MM.1S (cell line): ENCODE measurements around the gene GYPE.
"Not testable (repeated sequence)": the region's sequence is repeated elsewhere in the genome, so short reads cannot be mapped to it uniquely, and the experiment has no call there.

Experiments used
- CTCF ChIP-seq: fragments of 300-600 bp; sonication (generic); IDR thresholded peaks from 2 replicates; pipeline ENCODE4 v1.5.1; 2016; ENCODE audit warnings: antibody characterized with exemption, low read length, mixed read lengths
- EZH2 ChIP-seq: fragments of 300-600 bp; sonication (generic); optimal IDR thresholded peaks from 2 replicates; pipeline ENCODE3; 2017; ENCODE audit warnings: low read depth, mild to moderate bottlenecking, antibody characterized with exemption, low read length, mixed read lengths

GRCh38 chr4:143950967-143951366, 45.6 kb upstream of the GYPE start:
- TF ChIP-seq CTCF, EZH2: not testable (repeated sequence)
